ENCODE results near the gene FBL. TPM values are rescaled to one million over a fixed set of nuclear protein-coding genes. Genes with fewer than 3 reads are reported as not detected.
A peak's percentile ranks its signal among the peaks of the same experiment; 100 is the strongest.

The FBL gene
- total RNA-seq, 2 experiments from 2014 or later: 336 to 365 TPM

DNA sequence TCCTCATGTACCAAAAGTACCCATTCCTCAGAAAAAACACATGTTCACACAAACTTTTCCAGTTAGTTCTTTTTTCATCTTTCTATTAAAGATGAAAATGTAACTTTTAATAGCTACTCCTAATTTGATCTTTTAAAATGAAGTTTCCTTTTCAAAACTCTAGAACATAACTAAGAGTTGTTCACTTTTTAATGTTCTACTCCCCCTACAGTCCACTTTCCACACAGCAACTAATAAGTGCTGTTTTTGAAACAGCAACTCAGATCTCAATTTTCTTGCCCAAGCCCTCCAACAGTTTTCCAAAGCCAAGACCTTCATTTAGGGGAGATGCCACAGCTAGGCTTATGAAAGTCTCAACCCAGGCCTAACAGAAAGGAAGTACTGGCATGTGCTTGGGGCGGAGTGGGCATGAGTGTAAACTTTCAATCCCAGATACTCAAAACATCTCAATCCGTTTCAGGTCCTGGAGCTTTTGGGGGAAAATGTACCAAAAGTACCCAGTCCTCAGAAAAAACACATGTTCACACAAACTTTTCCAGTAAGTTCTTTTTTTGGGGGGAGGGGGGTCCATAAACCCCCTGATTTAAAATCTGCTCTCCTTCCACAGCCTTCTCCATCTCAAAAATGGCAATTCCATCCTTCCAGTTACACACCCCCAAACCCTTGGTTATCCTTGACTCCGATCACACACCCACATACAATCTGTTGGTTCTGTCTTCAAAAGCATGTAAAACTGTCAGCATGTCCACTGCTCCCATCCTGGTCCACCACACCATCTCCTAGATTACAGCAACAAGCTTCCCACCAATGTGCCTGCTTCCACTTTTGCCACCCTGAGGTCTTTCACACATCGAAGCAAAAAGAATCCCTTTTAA is 2.0 kb downstream of the FBL start:
- no TSS peak for BruUV-seq (replicated peaks)
- H3K36me3 ChIP-seq (ENCODE audit: insufficient read depth, low read length): peaks cover 39% of the 10 kb centered on the region
- H3K4me3 ChIP-seq (ENCODE audit: low read depth, low read length, poor library complexity, severe bottlenecking): peak overlapping the region; percentile 90
- POLR2A ChIA-PET: interaction anchor here (0.6 to 0.9 kb wide), 2 partner anchors 11 to 103 kb away, joined by 3 to 4 read pairs; no protein-coding TSS in a partner anchor
- H2AFZ ChIP-seq (ENCODE audit: low read length): no peak overlapping the region
- H4K20me1 ChIP-seq (ENCODE audit: insufficient read depth, low read length): peaks cover 37% of the 10 kb centered on the region
- H3K4me2 ChIP-seq (ENCODE audit: low read length): peak overlapping the region; percentile 99
- H3K9me2 ChIP-seq (ENCODE audit: insufficient read depth, low read length): no peaks in the 10 kb centered on the region
- H3K79me2 ChIP-seq (ENCODE audit: insufficient read depth, low read depth, low read length): peaks cover 62% of the 10 kb centered on the region
- H3K4me1 ChIP-seq (ENCODE audit: insufficient read depth, low read length, poor library complexity, severe bottlenecking): peaks cover 33% of the 10 kb centered on the region
- DNase-seq (ENCODE audit: low spot score): peak; percentile 66
- CTCF ChIA-PET (ENCODE audit: unreplicated experiment): interaction anchor here (1.5 to 1.8 kb wide), 2 partner anchors 10 to 52 kb away, joined by 5 to 7 read pairs; partner anchors contain the start of gene DYRK1B
- intact Hi-C loops (cut with micrococcal nuclease; ENCODE audit: unreplicated experiment): loop anchor here (1.0 to 2.0 kb wide), 2 partner anchors 51 to 77 kb away; no protein-coding TSS in a partner anchor
- H3K27ac ChIP-seq (ENCODE audit: low read depth, low read length, poor library complexity, severe bottlenecking): peak overlapping the region; percentile 52
- no peak for TF ChIP-seq EZH2phosphoT487 (IDR thresholded peaks at IDR 0.05; ENCODE audit: borderline replicate concordance, low read depth, low read length)
- TF ChIP-seq, protein P1, sequence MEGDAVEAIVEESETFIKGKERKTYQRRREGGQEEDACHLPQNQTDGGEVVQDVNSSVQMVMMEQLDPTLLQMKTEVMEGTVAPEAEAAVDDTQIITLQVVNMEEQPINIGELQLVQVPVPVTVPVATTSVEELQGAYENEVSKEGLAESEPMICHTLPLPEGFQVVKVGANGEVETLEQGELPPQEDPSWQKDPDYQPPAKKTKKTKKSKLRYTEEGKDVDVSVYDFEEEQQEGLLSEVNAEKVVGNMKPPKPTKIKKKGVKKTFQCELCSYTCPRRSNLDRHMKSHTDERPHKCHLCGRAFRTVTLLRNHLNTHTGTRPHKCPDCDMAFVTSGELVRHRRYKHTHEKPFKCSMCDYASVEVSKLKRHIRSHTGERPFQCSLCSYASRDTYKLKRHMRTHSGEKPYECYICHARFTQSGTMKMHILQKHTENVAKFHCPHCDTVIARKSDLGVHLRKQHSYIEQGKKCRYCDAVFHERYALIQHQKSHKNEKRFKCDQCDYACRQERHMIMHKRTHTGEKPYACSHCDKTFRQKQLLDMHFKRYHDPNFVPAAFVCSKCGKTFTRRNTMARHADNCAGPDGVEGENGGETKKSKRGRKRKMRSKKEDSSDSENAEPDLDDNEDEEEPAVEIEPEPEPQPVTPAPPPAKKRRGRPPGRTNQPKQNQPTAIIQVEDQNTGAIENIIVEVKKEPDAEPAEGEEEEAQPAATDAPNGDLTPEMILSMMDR (conservative IDR thresholded peaks at IDR 0.05; ENCODE audit: low read length): peak; percentile 91
- no peaks in the 10 kb centered on the region for H3K9me3 ChIP-seq (ENCODE audit: low read length)

DNA sequence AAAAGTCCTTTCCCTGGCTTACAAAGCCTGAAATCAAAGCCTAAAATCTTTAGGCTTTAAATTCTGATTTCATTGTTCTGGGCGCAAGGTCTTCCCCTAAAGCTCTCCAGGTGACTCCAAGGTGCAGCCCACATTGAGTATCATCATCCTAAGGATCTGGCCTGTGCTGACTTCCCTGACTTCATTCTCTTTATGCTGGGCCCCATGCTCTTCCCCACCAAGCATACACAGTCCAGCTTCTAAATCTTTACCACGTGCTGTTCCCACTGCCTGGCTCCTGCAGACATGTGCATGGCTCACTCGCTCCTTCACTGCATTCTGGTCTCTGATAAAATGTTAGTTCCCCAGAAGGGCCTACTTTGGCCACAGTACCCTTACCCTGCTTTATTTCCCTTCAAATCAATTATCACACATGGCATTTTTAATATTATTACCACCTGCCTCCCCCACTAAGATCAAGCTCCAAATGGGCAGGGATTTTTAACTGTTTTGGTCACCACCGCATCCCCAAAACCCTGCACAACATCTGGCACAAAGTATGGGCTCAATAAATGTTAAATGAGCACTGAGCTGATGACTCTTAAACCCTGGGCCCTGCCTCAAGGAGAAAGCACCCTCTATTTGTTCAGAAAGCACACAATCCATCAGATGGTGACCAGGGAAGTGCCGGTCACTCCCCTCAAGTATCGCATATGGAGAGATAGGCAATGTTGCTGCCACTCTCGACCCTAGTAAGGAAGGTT is 3.3 kb downstream of the FBL start:
- H3K9me2 ChIP-seq (ENCODE audit: insufficient read depth, low read length): no peaks in the 10 kb centered on the region
- H3K4me3 ChIP-seq (ENCODE audit: low read depth, low read length, poor library complexity, severe bottlenecking): peak overlapping the region; percentile 90
- H3K27ac ChIP-seq (ENCODE audit: low read depth, low read length, poor library complexity, severe bottlenecking): no peak overlapping the region
- H3K9me3 ChIP-seq (ENCODE audit: low read length): no peaks in the 10 kb centered on the region
- H3K36me3 ChIP-seq (ENCODE audit: insufficient read depth, low read length): peaks cover 52% of the 10 kb centered on the region
- ChIA-PET CTCF (ENCODE audit: unreplicated experiment) (interaction anchor here (1.8 kb wide), 1 partner anchor 9 kb away, joined by 5 read pairs; the partner anchor contains the start of gene DYRK1B), POLR2A (interaction anchor here (0.8 kb wide), 1 partner anchor 10 kb away, joined by 3 read pairs; no protein-coding TSS in a partner anchor)
- no TSS peak for BruUV-seq (replicated peaks)
- H2AFZ ChIP-seq (ENCODE audit: low read length): no peak overlapping the region
- H3K4me2 ChIP-seq (ENCODE audit: low read length): peak overlapping the region; percentile 99
- TF ChIP-seq, protein P1 (conservative IDR thresholded peaks at IDR 0.05; ENCODE audit: low read length): no peak; the same call in 1 of the 2 replicates
- TF ChIP-seq EZH2phosphoT487 (IDR thresholded peaks at IDR 0.05; ENCODE audit: borderline replicate concordance, low read depth, low read length): no peak
- intact Hi-C loops (cut with micrococcal nuclease; ENCODE audit: unreplicated experiment): no loop called here
- peaks cover 37% of the 10 kb centered on the region for H4K20me1 ChIP-seq (ENCODE audit: insufficient read depth, low read length)
- peaks cover 33% of the 10 kb centered on the region for H3K4me1 ChIP-seq (ENCODE audit: insufficient read depth, low read length, poor library complexity, severe bottlenecking)
- peaks cover 62% of the 10 kb centered on the region for H3K79me2 ChIP-seq (ENCODE audit: insufficient read depth, low read depth, low read length)
- no peak for DNase-seq (ENCODE audit: low spot score)
